Caki2 (cell line): ENCODE measurements around the gene FOSL1. TPM values are rescaled to one million over a fixed set of nuclear protein-coding genes. Genes with fewer than 3 reads are reported as not detected.

ENCODE experiments used
- DNase-seq: peaks from one replicate; pipeline ENCODE4 v3.0.0-alpha.2; 2015; ENCODE audit warnings: low read depth
- in situ Hi-C: cut with HindIII; loops from 2 replicates; pipeline ENCODE4 v1.10.0; 2016; ENCODE audit warnings: low sequenced_read_pairs, low pct_unique_long_range_greater_than_20kb, mixed read lengths
- total RNA-seq: library from RNA; depleted of rRNA; stranded (reverse); fragments of >200 nt; shearing (Covaris generic); gene quantifications from 2 replicates; pipeline ENCODE4 v1.2.3, GENCODE V29; 2014; ENCODE audit warnings: low replicate concordance

FOSL1 gene
- total RNA-seq, 1 experiment from 2014 or later, result 67.3 TPM

- in situ Hi-C loops, result no loop called here
- no peak for DNase-seq
Observed at GRCh38 chr11:65885808-65886536, 14.2 kb downstream of the FOSL1 start.

DNA sequence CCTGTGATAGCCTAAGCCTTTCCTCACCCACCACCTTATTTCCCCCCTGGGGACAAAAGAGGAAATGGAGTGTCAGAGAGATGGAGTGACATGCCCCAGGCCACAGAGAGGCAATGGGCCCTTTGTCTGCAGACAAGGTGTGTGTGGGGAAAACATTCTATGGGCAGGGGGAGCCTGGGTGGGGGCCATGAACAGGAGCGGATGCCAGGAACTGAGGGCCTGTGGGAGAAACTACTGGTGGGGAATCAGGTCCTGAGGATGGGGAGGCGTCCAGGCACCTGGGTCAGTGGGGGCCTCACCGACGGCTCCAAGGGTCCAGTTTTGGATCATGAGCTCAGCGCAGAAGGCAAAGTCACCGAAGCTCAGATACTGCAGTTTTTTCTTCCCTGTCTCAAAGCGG is 15.0 kb downstream of the FOSL1 start:
- DNase-seq, result no peak
- in situ Hi-C loops, result no loop called here

DNA sequence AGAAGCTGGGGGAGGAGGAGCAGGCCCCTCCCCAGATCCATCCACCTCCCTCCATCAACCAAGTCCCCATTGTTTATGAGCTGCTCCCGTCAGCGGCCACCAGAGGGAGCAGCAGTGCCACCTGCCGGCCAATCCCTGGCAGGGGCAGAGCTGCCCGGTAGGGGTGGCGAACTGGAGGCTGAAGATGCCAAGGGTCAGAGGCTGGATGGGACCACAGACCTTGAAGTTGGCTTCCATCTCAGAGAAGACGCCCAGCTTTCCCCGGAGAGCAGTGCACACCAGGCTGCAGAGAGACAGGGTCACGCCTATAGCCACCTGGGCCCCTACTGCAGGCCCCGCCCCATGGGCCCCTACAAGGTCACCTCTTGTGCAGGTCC is 15.5 kb downstream of the FOSL1 start:
- in situ Hi-C loops, result no loop called here

GRCh38 chr11:65883786-65884715 is 16.1 kb downstream of the FOSL1 start:
- in situ Hi-C loops, result no loop called here
- DNase-seq, result no peak

More for the DNA sequence above, 15.5 kb downstream of the FOSL1 start:
- DNase-seq, result peak; percentile 58

DNA sequence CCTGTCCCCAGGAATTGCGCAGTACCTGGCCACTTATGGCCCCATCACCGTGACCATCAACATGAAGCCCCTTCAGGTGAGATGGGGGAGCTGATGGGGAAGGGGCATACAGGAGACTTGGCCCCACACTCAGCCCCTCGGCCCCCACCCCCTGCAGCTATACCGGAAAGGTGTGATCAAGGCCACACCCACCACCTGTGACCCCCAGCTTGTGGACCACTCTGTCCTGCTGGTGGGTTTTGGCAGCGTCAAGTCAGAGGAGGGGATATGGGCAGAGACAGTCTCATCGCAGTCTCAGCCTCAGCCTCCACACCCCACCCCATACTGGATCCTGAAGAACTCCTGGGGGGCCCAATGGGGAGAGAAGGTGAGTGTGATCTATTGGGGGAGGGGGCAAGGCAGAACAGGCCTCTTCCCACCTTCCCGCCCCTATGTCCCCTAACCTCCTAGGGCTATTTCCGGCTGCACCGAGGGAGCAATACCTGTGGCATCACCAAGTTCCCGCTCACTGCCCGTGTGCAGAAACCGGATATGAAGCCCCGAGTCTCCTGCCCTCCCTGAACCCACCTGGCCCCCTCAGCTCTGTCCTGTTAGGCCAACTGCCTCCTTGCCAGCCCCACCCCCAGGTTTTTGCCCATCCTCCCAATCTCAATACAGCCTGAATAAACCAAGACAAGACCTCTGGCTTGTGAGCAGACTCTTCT is 17.0 kb downstream of the FOSL1 start:
- in situ Hi-C loops, result no loop called here
- no peak for DNase-seq

DNA sequence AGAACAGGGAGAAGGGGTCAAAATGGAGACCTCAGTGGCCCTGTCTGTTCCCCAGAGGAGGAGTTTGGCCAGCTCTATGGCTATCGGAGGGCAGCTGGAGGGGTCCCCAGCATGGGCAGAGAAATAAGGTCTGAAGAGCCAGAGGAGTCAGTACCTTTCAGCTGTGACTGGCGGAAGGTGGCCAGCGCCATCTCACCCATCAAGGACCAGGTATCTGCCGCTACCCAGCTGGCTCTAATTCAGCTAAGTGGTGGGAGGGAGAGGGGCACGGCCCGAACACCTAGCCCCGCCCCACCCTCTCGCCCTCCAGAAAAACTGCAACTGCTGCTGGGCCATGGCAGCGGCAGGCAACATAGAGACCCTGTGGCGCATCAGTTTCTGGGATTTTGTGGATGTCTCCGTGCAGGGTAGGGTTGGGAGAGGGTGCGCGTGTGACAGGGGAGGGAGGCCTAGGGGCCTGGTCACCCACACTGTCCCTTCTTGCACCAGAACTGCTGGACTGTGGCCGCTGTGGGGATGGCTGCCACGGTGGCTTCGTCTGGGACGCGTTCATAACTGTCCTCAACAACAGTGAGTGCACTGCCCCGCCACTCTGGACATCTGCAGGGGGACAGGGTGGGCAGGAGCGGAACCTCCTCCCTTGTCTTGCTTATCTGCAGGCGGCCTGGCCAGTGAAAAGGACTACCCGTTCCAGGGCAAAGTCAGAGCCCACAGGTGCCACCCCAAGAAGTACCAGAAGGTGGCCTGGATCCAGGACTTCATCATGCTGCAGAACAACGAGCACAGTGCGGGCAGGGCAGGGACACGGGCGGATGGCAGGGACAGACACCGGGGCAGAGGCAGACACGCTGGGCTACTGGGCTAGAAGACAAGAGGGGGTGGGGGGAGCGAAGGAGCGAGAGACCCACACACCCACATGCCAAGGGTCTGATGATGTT is 17.8 kb downstream of the FOSL1 start:
- in situ Hi-C loops, result no loop called here
- no peak for DNase-seq

GRCh38 chr11:65880844-65881421 is 19.3 kb downstream of the FOSL1 start:
- DNase-seq, result no peak
- in situ Hi-C loops, result no loop called here

GRCh38 chr11:65880027-65880426 is 20.2 kb downstream of the FOSL1 start:
- DNase-seq, result no peak
- in situ Hi-C loops, result no loop called here

GRCh38 chr11:65879617-65880016 is 20.6 kb downstream of the FOSL1 start, which contains the start of gene CTSW:
CTSW (plus strand) TSS chr11:65879837; CDS start chr11:65879855, 18 bp downstream.
- in situ Hi-C loops, result no loop called here
- DNase-seq, result no peak

- peak; percentile 95 for DNase-seq
- in situ Hi-C loops, result no loop called here
Observed at GRCh38 chr11:65873318-65874156, 26.7 kb downstream of the FOSL1 start.

DNA sequence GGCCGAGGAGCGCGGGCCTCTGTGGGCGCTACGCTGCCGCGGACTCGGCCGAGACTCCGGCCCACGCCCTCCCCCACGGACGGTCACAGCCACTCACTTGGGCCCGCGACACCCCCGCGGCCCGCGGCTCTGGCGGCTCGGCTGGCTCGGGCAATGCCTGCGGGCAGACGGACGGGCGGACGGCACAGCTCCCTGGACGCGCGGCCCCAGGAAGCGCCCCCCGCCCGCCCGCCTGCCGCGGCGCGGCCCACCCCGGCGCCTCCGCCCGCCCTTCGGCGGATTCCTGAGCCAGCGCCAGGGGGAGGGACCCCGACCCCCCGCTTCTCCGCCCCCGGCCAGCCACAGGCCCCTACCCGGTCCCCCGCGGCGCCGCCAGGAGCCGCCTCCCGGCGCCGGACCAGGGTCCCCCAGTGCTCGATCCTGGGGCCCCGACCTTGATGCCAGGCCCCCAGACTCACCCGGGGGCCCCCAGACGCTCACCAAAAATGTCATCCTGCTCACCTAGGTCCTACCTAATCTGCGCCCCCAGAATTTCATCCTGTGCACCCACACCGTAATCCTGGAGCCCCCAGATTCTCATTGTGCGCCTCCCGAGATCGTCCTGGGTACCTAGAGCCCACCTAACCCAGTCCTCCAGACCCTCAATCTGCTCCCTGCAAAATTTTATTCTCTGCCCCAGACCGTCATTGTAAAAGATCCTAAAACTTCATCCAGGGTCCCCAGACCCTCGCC is 27.4 kb downstream of the FOSL1 start, which contains the start of gene EFEMP2:
TSS of gene EFEMP2 (minus strand) at position 215 of the 732 bp plus-strand sequence. CDS start 446 bp downstream, outside the sequence.
- in situ Hi-C loops, result no loop called here

GRCh38 chr11:65871811-65872548 is 28.2 kb downstream of the FOSL1 start:
- DNase-seq, result no peak

More for the DNA sequence above, 27.4 kb downstream of the FOSL1 start, which contains the start of gene EFEMP2:
- DNase-seq, result no peak

GRCh38 chr11:65870706-65871681 is 29.2 kb downstream of the FOSL1 start:
- in situ Hi-C loops, result no loop called here
- DNase-seq, result no peak

More at GRCh38 chr11:65871811-65872548, 28.2 kb downstream of the FOSL1 start:
- in situ Hi-C loops, result no loop called here

DNA sequence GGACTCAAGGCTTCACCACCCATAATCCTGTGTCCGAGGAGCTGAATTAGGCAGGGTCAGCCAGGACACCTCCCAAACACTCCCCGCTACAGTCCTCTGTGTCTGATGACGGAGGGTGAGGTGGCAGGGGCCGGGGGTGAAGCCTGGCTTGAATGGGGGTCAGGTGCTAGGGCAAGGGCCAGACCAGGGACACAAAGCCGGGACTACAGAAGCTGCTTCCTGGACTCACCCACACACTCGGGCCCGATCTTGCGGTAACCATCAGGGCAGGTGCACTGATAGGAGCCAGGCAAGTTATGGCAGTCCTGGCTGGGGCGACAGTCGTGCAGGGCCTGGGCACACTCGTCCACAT is 29.9 kb downstream of the FOSL1 start:
- DNase-seq, result no peak
- in situ Hi-C loops, result no loop called here
